HepG2 (cell line): ENCODE measurements around the gene VWA1. TPM values are rescaled to one million over a fixed set of nuclear protein-coding genes. Genes with fewer than 3 reads are reported as not detected.

Experiments
- ATF7-NPFF ChIP-seq: sonication (generic); formaldehyde crosslinking; IDR thresholded peaks from 2 replicates; pipeline ENCODE4 v1.8.1; 2023; ENCODE audit warnings: mild to moderate bottlenecking, low read depth, missing genetic modification reagents, moderate library complexity
- CREB1 ChIP-seq, 2 experiments: fragments of 450-650 bp in 1 of 2; IDR thresholded peaks; 2 replicates each; pipeline ENCODE4 v1.6.1; 2016 to 2017; ENCODE audit warnings: control low read depth in 1 of 2, mild to moderate bottlenecking in 1 of 2, missing compliant biosample characterization in 1 of 2, missing genetic modification characterization in 1 of 2
- CREB3 ChIP-seq: sonication (generic); formaldehyde crosslinking; IDR thresholded peaks from 2 replicates; pipeline ENCODE4 v1.5.0; 2020; ENCODE audit warnings: missing genetic modification reagents
- CREBL2 ChIP-seq: sonication (generic); formaldehyde crosslinking; IDR thresholded peaks from 2 replicates; pipeline ENCODE4 v1.8.1; 2023; ENCODE audit warnings: missing genetic modification reagents, mild to moderate bottlenecking, borderline replicate concordance
- DR1 ChIP-seq: sonication (generic); formaldehyde crosslinking; IDR thresholded peaks from 2 replicates; pipeline ENCODE4 v1.8.0; 2021; ENCODE audit warnings: mild to moderate bottlenecking, missing genetic modification reagents, inconsistent platforms
- E2F5 ChIP-seq: sonication (generic); formaldehyde crosslinking; conservative IDR thresholded peaks from 2 replicates; pipeline ENCODE4 v1.4.0; 2020; ENCODE audit warnings: missing genetic modification reagents
- HOMEZ ChIP-seq: IDR thresholded peaks from 2 replicates; pipeline ENCODE4 v1.6.1; 2016; ENCODE audit warnings: low read depth
- JUND ChIP-seq: sonication (generic); formaldehyde crosslinking; IDR thresholded peaks from 2 replicates; pipeline ENCODE4 v1.8.0; 2022; ENCODE audit warnings: mild to moderate bottlenecking, missing genetic modification reagents
- MLLT10 ChIP-seq: sonication (generic); formaldehyde crosslinking; IDR thresholded peaks from 2 replicates; pipeline ENCODE4 v1.4.0; 2020; ENCODE audit warnings: missing genetic modification reagents
- NR1H2 ChIP-seq: sonication (generic); formaldehyde crosslinking; IDR thresholded peaks from 2 replicates; pipeline ENCODE4 v1.8.1; 2022; ENCODE audit warnings: low read depth, missing genetic modification reagents, borderline replicate concordance
- POGZ ChIP-seq: sonication (generic); formaldehyde crosslinking; IDR thresholded peaks from 2 replicates; pipeline ENCODE4 v1.4.0; 2020; ENCODE audit warnings: mild to moderate bottlenecking, missing genetic modification reagents
- TGIF2 ChIP-seq: IDR thresholded peaks from 2 replicates; pipeline ENCODE4 v1.6.1; 2016; ENCODE audit warnings: control low read depth, missing compliant biosample characterization
- TRAFD1 ChIP-seq: sonication (generic); formaldehyde crosslinking; IDR thresholded peaks from 2 replicates; pipeline ENCODE4 v1.5.1; 2020; ENCODE audit warnings: missing genetic modification reagents, mild to moderate bottlenecking, borderline replicate concordance
- ZIK1 ChIP-seq: sonication (generic); formaldehyde crosslinking; IDR thresholded peaks from 2 replicates; pipeline ENCODE4 v1.5.0; 2020; ENCODE audit warnings: mild to moderate bottlenecking, low read depth, missing genetic modification reagents, borderline replicate concordance
- ZNF354B ChIP-seq: sonication (generic); formaldehyde crosslinking; IDR thresholded peaks from 2 replicates; pipeline ENCODE4 v1.8.0; 2022; ENCODE audit warnings: mild to moderate bottlenecking, missing genetic modification reagents
- ZNF484 ChIP-seq: sonication (generic); formaldehyde crosslinking; IDR thresholded peaks from 2 replicates; pipeline ENCODE4 v1.5.1; 2020; ENCODE audit warnings: mild to moderate bottlenecking, low read depth, missing genetic modification reagents, borderline replicate concordance
- ZNF501 ChIP-seq: sonication (generic); formaldehyde crosslinking; IDR thresholded peaks from 2 replicates; pipeline ENCODE4 v1.5.1; 2020; ENCODE audit warnings: mild to moderate bottlenecking, moderate library complexity, missing genetic modification reagents
- ZNF550 ChIP-seq: sonication (generic); formaldehyde crosslinking; IDR thresholded peaks from 2 replicates; pipeline ENCODE4 v1.4.0; 2020; ENCODE audit warnings: mild to moderate bottlenecking, missing genetic modification reagents, borderline replicate concordance
- ZNF570 ChIP-seq: sonication (generic); formaldehyde crosslinking; IDR thresholded peaks from 2 replicates; pipeline ENCODE4 v1.4.0; 2020; ENCODE audit warnings: mild to moderate bottlenecking, missing genetic modification reagents, borderline replicate concordance
- ZNF788 ChIP-seq: sonication (generic); formaldehyde crosslinking; IDR thresholded peaks from 2 replicates; pipeline ENCODE4 v1.5.0; 2020; ENCODE audit warnings: mild to moderate bottlenecking, missing genetic modification reagents, borderline replicate concordance
- ZNF83 ChIP-seq: sonication (generic); formaldehyde crosslinking; IDR thresholded peaks from 2 replicates; pipeline ENCODE4 v1.4.0; 2020; ENCODE audit warnings: missing genetic modification reagents, mild to moderate bottlenecking, borderline replicate concordance
- ZUFSP ChIP-seq: sonication (generic); formaldehyde crosslinking; IDR thresholded peaks from 2 replicates; pipeline ENCODE4 v1.9.0; 2021; ENCODE audit warnings: missing genetic modification reagents, mild to moderate bottlenecking, borderline replicate concordance
- polyA plus RNA-seq, 8 experiments: library from polyadenylated mRNA; depleted of rRNA in 3 of 8; stranded (reverse) in 7 of 8; unstranded in 1 of 8; fragments of >200 nt; fragmentation: Illumina TruSeq in 4 of 8; extraction: Trizol in 4 of 8; gene quantifications; 2 replicates each; pipeline versions ENCODE4 v1.2.1 to v1.2.3, GENCODE V29; 2011 to 2016; ENCODE audit warnings: low read depth in 4 of 8, missing spikeins in 1 of 8, mixed read lengths in 1 of 8; ENCODE audit not compliant: insufficient read depth in 1 of 8
- total RNA-seq, 5 experiments: library from RNA; depleted of rRNA; stranded (reverse); fragments of >200 nt; fragmentation: Illumina TruSeq; extraction: Trizol; gene quantifications; 2 replicates each; pipeline ENCODE4 v1.2.3, GENCODE V29; 2016; ENCODE audit warnings: low read depth in 1 of 5

VWA1 gene
- total and polyA plus RNA-seq, 2 of the 13 experiments (the other 11 are each of a cell fraction or from before 2014, with no cell fraction given): 40.9 to 57.5 TPM

GRCh38 chr1:1471389-1472052 is 36.0 kb downstream of the VWA1 start, which contains the start of gene ATAD3B (continued):
- 0 out of 2 replicates have a peak, but pooled peaks have one; percentile 50 for TF ChIP-seq ZNF501 (CRISPR knock-in tag)
- TF ChIP-seq NR1H2 (CRISPR knock-in tag): no peak
- no peak for TF ChIP-seq MLLT10 (CRISPR knock-in tag)
- no peak for TF ChIP-seq ZNF550 (CRISPR knock-in tag)
- TF ChIP-seq CREB3 (CRISPR knock-in tag): no peak
- TF ChIP-seq TGIF2: peak; percentile 62; the same call in 1 of the 2 replicates
- no peak; the same call in 1 of the 2 replicates for TF ChIP-seq DR1
- TF ChIP-seq ZIK1 (CRISPR knock-in tag): 0 out of 2 replicates have a peak, but pooled peaks have one; percentile 61
- no peak for TF ChIP-seq ZUFSP
- peak; percentile 96 for TF ChIP-seq CREB1 (IDR thresholded peaks at IDR 0.05)
- TF ChIP-seq CREB1 (CRISPR knock-in tag; IDR thresholded peaks at IDR 0.05): peak; percentile 98
- no peak for TF ChIP-seq ZNF570 (CRISPR knock-in tag)
- TF ChIP-seq JUND (CRISPR knock-in tag): no peak
- TF ChIP-seq ATF7-NPFF: no peak
- TF ChIP-seq HOMEZ (CRISPR knock-in tag): no peak
- no peak for TF ChIP-seq ZNF484
- TF ChIP-seq E2F5 (CRISPR knock-in tag): peak; percentile 93
- no peak; the same call in 1 of the 2 replicates for TF ChIP-seq ZNF788 (CRISPR knock-in tag)
- no peak for TF ChIP-seq CREBL2
- TF ChIP-seq POGZ (CRISPR knock-in tag): peak; percentile 78
- no peak for TF ChIP-seq TRAFD1 (CRISPR knock-in tag)
- no peak for TF ChIP-seq ZNF354B (CRISPR knock-in tag)
- no peak for TF ChIP-seq ZNF83 (CRISPR knock-in tag)
